A673 (cell line): Measurements from ENCODE around the gene PLEKHG3. TPM values are rescaled to one million over a fixed set of nuclear protein-coding genes. Genes with fewer than 3 reads are reported as not detected.

ENCODE experiments used
- BruUV-seq: library from RNA; stranded (reverse); fragments of 400-500 nt; replicated peaks from 2 replicates; lab custom pipeline; 2021; lab: Mats Ljungman, UMichigan
- CTCF ChIA-PET: fragments of 300-600 bp; sonication (Branson Sonifier 250); formaldehyde crosslinking; loops from one replicate; lab custom pipeline; 2022; ENCODE audit warnings: antibody characterized with exemption; lab: Charles Lee
- POLR2A ChIA-PET: fragments of 300-600 bp; sonication (Branson Sonifier 250); formaldehyde crosslinking; loops from one replicate; lab custom pipeline; 2022; ENCODE audit warnings: antibody characterized with exemption; ENCODE audit not compliant: low non-redundant PET; lab: Charles Lee
- DNase-seq: peaks from one replicate; pipeline ENCODE4 v3.0.0-alpha.2; 2015; ENCODE audit warnings: low spot score
- H3K27ac ChIP-seq: fragments of 200-600 bp; sonication (generic); 2 replicates; pipeline ENCODE4 v1.5.1; 2016; ENCODE audit warnings: mixed run types, low read depth, mild to moderate bottlenecking, mixed read lengths, antibody characterized with exemption, low read length; ENCODE audit not compliant: poor library complexity, severe bottlenecking
- H3K27me3 ChIP-seq: fragments of 200-600 bp; sonication (generic); replicated peaks from 2 replicates; pipeline ENCODE4 v1.6.1; 2017; ENCODE audit warnings: mixed run types, low read depth, mild to moderate bottlenecking, mixed read lengths, antibody characterized with exemption, low read length; ENCODE audit not compliant: insufficient read depth, poor library complexity
- H3K36me3 ChIP-seq: fragments of 200-600 bp; sonication (generic); 2 replicates; pipeline ENCODE4 v1.6.1; 2016; ENCODE audit warnings: mixed run types, mild to moderate bottlenecking, mixed read lengths, antibody characterized with exemption, low read length; ENCODE audit not compliant: insufficient read depth, poor library complexity, severe bottlenecking
- H3K4me1 ChIP-seq: fragments of 200-600 bp; sonication (generic); 2 replicates; pipeline ENCODE4 v1.6.1; 2017; ENCODE audit warnings: mixed run types, mild to moderate bottlenecking, mixed read lengths, antibody characterized with exemption, low read length; ENCODE audit not compliant: insufficient read depth, poor library complexity, severe bottlenecking
- H3K4me3 ChIP-seq: fragments of 200-600 bp; sonication (generic); 2 replicates; pipeline ENCODE4 v1.5.1; 2016; ENCODE audit warnings: low read depth, mixed run types, mild to moderate bottlenecking, mixed read lengths, low read length; ENCODE audit not compliant: poor library complexity, severe bottlenecking
- H3K9me3 ChIP-seq: fragments of 200-600 bp; sonication (generic); 2 replicates; pipeline ENCODE4 v1.6.1; 2016; ENCODE audit warnings: mixed run types, low read depth, mild to moderate bottlenecking, mixed read lengths, antibody characterized with exemption, low read length; ENCODE audit not compliant: poor library complexity, severe bottlenecking
- EZH2 ChIP-seq: fragments of 200-600 bp; sonication (generic); IDR thresholded peaks from 2 replicates; pipeline ENCODE4 v1.6.1; 2017; ENCODE audit warnings: borderline replicate concordance, low read depth, mild to moderate bottlenecking, mixed read lengths, antibody characterized with exemption, low read length; ENCODE audit not compliant: poor library complexity, severe bottlenecking
- intact Hi-C: fragments of 100-400 bp; cut with micrococcal nuclease; formaldehyde crosslinking; loops from one replicate; pipeline ENCODE4 v1.10.0; 2022; ENCODE audit not compliant: unreplicated experiment
- total RNA-seq: library from RNA; stranded (reverse); gene quantifications from 2 replicates; pipeline ENCODE4 v1.2.3, GENCODE V29; 2021
- TF ChIP-seq, protein P1 (sequence below): fragments of 300-800, 200-600 bp; sonication (generic); conservative IDR thresholded peaks from 2 replicates; pipeline ENCODE4 v1.5.1; 2017; ENCODE audit warnings: low read depth, mild to moderate bottlenecking, antibody characterized with exemption, low read length, moderate library complexity, mixed read lengths

The PLEKHG3 gene
- total RNA-seq, 1 experiment from 2014 or later = 29.6 TPM

DNA sequence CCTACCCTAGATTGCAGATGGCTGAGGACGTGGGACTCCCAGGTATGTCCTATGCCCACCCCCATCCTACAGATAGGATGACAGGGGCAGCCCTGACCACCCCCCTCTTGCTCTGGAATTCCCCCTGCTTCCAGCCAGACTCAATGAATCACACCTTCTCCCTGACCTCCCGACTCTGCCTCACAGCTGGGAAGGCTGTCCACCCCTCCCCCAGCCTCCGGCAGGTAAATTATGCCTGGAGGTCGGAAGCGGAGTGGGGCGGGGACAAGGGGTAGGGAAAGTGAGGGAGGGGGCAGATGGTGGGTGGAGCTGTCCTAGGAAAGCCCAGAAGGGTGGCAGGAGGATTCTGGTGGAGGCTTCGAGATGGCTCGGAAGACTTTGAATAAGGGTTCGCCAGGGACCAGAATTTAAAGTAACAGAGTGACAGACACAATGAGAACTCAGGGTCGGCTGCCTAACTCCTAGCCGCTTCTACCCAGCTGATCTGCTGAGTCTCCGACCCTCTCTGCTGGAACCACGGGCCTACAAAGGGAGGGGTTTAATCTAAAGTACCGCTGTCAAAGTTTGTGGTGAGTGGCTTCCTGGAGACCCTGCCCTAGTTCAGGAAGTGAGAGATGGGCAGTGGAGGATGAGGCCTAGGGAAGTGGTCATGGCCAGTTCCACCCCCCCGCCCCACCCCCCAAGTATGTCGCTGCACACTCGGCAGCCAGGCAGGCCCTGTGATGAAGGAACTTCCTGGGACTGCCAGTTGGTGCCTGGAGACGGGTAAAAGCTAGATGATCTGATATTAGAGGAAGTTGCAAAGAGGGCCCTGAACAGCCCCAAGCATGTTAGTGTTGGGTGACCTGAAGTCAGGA, 4.2 kb downstream of the PLEKHG3 start:
- H3K4me3 ChIP-seq = no peak overlapping the region
- intact Hi-C loops = no loop called here
- BruUV-seq = no TSS peak
- peaks cover 10% of the 10 kb centered on the region for H3K9me3 ChIP-seq
- H3K27ac ChIP-seq = no peak overlapping the region
- peaks cover 17% of the 10 kb centered on the region for H3K4me1 ChIP-seq
- H3K27me3 ChIP-seq = no peaks in the 10 kb centered on the region
- ChIA-PET POLR2A (interaction anchor here (0.5 kb wide), 1 partner anchor 29 kb away, joined by 3 read pairs; no protein-coding TSS in a partner anchor), CTCF (no interaction called here)
- no peak for DNase-seq
- TF ChIP-seq, protein P1, sequence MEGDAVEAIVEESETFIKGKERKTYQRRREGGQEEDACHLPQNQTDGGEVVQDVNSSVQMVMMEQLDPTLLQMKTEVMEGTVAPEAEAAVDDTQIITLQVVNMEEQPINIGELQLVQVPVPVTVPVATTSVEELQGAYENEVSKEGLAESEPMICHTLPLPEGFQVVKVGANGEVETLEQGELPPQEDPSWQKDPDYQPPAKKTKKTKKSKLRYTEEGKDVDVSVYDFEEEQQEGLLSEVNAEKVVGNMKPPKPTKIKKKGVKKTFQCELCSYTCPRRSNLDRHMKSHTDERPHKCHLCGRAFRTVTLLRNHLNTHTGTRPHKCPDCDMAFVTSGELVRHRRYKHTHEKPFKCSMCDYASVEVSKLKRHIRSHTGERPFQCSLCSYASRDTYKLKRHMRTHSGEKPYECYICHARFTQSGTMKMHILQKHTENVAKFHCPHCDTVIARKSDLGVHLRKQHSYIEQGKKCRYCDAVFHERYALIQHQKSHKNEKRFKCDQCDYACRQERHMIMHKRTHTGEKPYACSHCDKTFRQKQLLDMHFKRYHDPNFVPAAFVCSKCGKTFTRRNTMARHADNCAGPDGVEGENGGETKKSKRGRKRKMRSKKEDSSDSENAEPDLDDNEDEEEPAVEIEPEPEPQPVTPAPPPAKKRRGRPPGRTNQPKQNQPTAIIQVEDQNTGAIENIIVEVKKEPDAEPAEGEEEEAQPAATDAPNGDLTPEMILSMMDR = no peak
- TF ChIP-seq EZH2 = no peak
- no peaks in the 10 kb centered on the region for H3K36me3 ChIP-seq

DNA sequence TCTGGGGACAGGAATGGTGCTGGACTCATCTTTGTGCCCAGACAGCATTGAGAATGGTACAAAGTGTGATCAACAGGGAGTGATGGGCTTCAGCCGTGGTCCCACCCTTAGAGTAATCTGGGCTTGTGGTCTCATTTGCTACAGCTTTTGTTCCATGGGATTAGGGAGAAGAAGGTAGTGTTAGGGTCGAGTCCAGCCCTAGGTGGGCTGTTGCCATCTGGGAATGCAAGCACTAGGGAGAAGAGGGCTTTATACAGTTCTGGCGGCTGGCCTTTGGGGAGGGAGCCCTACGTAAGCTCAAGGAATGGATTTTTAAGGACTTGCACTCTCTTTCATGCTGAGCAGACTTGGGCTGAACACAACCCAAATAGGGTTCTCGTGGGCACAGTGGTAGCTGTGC, 4.9 kb downstream of the PLEKHG3 start:
- ChIA-PET CTCF (no interaction called here), POLR2A (no interaction called here)
- no TSS peak for BruUV-seq
- intact Hi-C loops = no loop called here
- no peak for TF ChIP-seq EZH2
- TF ChIP-seq, protein P1 = no peak
- Histone ChIP-seq H3K27ac (no peak overlapping the region), H3K36me3 (no peaks in the 10 kb centered on the region), H3K27me3 (no peaks in the 10 kb centered on the region), H3K4me3 (no peak overlapping the region), H3K9me3 (peaks cover 17% of the 10 kb centered on the region), H3K4me1 (peaks cover 11% of the 10 kb centered on the region)
- DNase-seq = no peak

DNA sequence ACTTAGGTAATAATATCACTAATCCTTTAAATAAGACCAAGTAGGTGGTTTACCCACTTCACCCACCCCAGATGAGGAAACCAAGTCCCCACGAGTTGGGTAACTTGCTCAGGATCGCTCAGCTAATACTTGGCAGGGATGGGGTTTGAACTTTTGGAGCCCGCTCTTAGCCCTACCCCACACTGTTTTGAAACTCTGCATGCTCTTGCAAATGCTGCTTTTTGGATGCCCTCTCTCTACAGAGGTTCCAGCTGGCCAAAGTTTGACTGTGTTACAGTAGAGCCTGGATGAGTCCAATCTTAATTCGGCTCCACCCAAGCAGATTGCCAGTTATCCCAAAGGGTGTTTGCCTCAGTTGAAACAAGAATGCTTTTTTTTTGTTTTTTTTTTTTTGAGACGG, 6.8 kb downstream of the PLEKHG3 start:
- intact Hi-C loops = no loop called here
- Histone ChIP-seq H3K27ac (no peak overlapping the region), H3K9me3 (peaks cover 18% of the 10 kb centered on the region), H3K36me3 (no peaks in the 10 kb centered on the region), H3K4me1 (peaks cover 6% of the 10 kb centered on the region), H3K27me3 (no peaks in the 10 kb centered on the region), H3K4me3 (no peak overlapping the region)
- ChIA-PET POLR2A (no interaction called here), CTCF (no interaction called here)
- no peak for DNase-seq
- no peak for TF ChIP-seq EZH2
- TF ChIP-seq, protein P1 = no peak
- BruUV-seq = no TSS peak
